Sigmoid colon (tissue), 3 donors: ENCODE results near the gene NMNAT3.

ENCODE experiments used
- CTCF ChIP-seq, 4 experiments: fragments of 450-650 bp in 3 of 4; fragments of 200-600 bp in 1 of 4; IDR thresholded peaks; one replicate each; pipeline ENCODE4 v1.5.1; 2016 to 2019; ENCODE audit warnings: antibody characterized with exemption in 4 of 4, mild to moderate bottlenecking in 3 of 4, moderate library complexity in 2 of 4
- POLR2A ChIP-seq, 2 donors: fragments of 450-650 bp; IDR thresholded peaks; one replicate each; pipeline ENCODE4 v1.6.1; 2016; ENCODE audit warnings: antibody characterized with exemption in 2 of 2, mild to moderate bottlenecking in 2 of 2, moderate library complexity in 2 of 2

GRCh38 chr3:139552632-139553365, 125.0 kb downstream of the NMNAT3 start:
- TF ChIP-seq CTCF (IDR thresholded peaks at IDR 0.05): no peak
- no peak for TF ChIP-seq POLR2A (IDR thresholded peaks at IDR 0.05)
